GM18951 (cell line): Measurements from ENCODE around the gene INPP5D.
"Not testable (repeated sequence)": the region's sequence is repeated elsewhere in the genome, so short reads cannot be mapped to it uniquely, and the experiment has no call there.

ENCODE experiments used
- POLR2A ChIP-seq: IDR thresholded peaks from 4 replicates; pipeline ENCODE4 v1.6.1; 2011; ENCODE audit warnings: mild to moderate bottlenecking; ENCODE audit not compliant: insufficient read length, insufficient read depth; ENCODE audit errors: extremely low read depth
- in situ Hi-C: fragments of 300-500 bp; cut with MboI; formaldehyde crosslinking; loops from one replicate; pipeline ENCODE4 v1.12.0; 2022; ENCODE audit warnings: low sequenced_read_pairs, mixed read lengths, inconsistent platforms; ENCODE audit not compliant: unreplicated experiment

INPP5D gene

GRCh38 chr2:233117351-233117750 is 57.2 kb downstream of the INPP5D start:
- no peak for TF ChIP-seq POLR2A
- in situ Hi-C loops: no loop called here

GRCh38 chr2:233117811-233118647 is 57.9 kb downstream of the INPP5D start:
- no peak for TF ChIP-seq POLR2A
- in situ Hi-C loops: no loop called here

- no peak for TF ChIP-seq POLR2A
- in situ Hi-C loops: no loop called here
Observed at GRCh38 chr2:233118648-233119000, 58.5 kb downstream of the INPP5D start.

DNA sequence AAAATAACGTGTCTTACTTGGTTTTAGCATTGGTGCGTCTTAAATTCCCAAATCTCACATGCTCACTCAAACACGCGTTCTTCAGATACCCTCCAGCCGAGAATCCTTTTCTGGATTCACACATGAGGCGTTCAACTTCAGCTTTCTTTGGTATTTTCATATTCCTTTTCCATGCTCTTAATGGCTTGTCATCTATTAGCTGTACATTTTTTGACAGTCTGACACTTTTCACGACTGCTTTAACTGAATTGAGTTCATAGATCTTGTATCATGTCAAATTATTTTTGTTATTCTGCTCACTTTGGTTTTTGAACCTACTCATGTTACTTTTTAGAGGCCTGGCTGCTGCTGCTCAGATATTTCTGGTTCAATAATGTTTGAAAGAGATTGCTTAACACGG is 59.0 kb downstream of the INPP5D start:
- in situ Hi-C loops: no loop called here
- TF ChIP-seq POLR2A: no peak

GRCh38 chr2:233119806-233120205 is 59.7 kb downstream of the INPP5D start:
- in situ Hi-C loops: no loop called here
- TF ChIP-seq POLR2A: no peak

DNA sequence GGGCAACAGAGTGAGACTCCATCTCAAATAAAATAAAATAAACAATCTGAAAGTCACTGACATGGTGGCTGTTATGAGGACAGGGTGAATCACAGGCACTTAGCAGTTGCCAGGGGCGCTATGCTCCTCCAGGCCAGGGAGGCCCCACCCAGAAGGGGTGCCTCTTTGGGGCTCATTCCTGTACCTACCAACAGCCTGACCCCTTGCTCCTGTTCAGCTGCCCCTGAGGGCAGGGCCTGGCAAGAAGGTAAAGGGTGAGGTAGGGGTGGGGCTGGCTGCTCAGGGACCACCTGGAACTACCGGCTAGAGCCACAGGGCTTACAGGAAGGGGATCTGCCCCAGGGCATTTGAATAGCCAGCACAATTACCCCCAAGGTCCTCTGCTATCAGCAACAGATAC is 60.3 kb downstream of the INPP5D start:
- no peak for TF ChIP-seq POLR2A
- in situ Hi-C loops: no loop called here

- in situ Hi-C loops: no loop called here
Observed at GRCh38 chr2:233121856-233122255, 61.7 kb downstream of the INPP5D start.

GRCh38 chr2:233122541-233122940 is 62.4 kb downstream of the INPP5D start:
- in situ Hi-C loops: no loop called here
- no peak for TF ChIP-seq POLR2A

More at GRCh38 chr2:233121856-233122255, 61.7 kb downstream of the INPP5D start:
- no peak for TF ChIP-seq POLR2A

- in situ Hi-C loops: not testable (repeated sequence)
Observed at GRCh38 chr2:233123576-233123975, 63.4 kb downstream of the INPP5D start.

- in situ Hi-C loops: no loop called here
- TF ChIP-seq POLR2A: peak; percentile 28
Observed at GRCh38 chr2:233124421-233125080, 64.4 kb downstream of the INPP5D start.

DNA sequence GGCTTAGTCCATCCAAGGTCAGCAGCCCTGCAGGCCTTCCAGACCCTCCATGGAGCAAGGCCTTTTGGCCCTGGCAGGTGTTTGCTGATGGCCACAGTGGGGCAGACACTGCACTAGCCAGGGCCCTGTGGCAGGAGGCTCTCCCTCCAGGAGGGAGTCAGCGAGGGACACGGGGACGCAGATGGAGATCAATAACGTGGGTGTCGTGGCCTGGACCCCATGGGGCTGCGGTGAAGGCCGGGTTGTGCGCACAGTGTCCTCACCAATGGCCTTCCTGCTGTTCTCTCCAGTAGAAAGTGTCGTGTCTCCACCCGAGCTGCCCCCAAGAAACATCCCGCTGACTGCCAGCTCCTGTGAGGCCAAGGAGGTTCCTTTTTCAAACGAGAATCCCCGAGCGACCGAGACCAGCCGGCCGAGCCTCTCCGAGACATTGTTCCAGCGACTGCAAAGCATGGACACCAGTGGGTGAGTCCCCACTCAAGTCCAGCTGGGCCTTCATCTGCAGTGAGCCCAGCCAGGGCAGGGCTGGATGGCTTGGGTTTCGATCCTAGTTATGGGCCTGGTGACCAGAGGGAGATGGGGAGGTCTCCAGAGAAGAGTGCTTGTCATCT is 65.4 kb downstream of the INPP5D start:
- no peak for TF ChIP-seq POLR2A
- in situ Hi-C loops: no loop called here

- no peak for TF ChIP-seq POLR2A
- in situ Hi-C loops: no loop called here
Observed at GRCh38 chr2:233129351-233129978, 69.3 kb downstream of the INPP5D start.

DNA sequence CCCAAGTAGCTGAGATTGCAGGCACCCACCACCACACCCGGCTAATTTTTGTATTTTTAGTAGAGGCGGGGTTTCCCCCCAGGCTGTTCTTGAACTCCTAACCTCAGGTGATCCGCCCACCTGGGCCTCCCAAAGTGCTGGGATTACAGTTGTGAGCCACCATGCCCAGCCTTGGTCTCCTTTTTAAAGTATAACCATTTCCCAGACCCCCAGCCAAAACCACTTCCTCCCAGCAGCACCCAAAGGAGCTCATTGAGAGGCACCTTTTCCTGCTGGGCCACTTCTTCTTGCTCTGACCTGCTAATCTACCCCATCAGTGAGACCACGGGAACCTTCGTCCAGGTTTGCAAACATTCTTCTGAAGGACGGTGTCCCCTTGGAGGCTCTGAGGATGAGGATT is 69.9 kb downstream of the INPP5D start:
- TF ChIP-seq POLR2A: no peak
- in situ Hi-C loops: no loop called here
